ENCODE measurements around the gene RPL29.

Gene RPL29

DNA sequence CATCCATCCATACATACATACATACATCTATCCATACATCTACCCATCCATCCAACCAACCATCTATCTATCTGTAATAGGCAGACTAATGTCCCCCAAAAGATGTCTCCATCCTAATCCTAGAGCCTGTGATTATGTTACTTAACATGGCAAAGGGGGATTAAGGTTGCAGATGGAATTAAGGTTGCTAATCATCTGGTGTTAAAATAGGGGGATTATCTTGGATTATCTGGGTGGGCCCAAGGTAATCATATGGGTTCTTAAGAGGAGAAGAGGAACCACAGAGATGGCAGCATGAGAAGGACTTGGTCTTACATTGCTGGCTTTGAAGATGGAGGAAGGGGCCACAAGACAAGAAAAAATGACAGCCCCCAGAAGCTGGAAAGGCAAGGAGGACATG lies 14.7 kb upstream of the RPL29 start:
- no peak overlapping the region for H3K4me3 ChIP-seq (ENCODE audit: low read length)

DNA sequence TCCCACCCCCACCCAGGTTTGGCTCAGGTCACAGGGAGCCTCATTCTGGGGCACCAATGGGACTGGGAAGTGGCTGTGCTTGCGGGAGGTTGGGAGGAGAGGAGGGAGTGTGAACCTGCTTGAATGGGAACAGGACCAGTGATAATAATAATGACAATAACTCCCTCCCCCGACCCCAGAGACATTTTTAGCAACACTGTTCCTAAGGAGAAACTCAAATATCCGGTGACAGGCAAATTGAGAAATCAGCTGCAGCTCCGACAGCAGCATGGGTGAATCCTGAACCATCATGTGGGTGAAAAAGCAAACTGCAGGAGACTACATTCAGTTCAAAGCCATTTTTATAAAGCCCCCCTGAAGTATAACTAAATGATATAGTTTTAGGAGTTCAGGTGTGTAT lies 11.6 kb upstream of the RPL29 start:
- Histone ChIP-seq H3K4me3 (ENCODE audit: low read length) (no peak overlapping the region), H3K36me3 (ENCODE audit: insufficient read depth, low read length) (no peaks in the 10 kb centered on the region), H3K27me3 (ENCODE audit: insufficient read depth, low read length) (no peaks in the 10 kb centered on the region), H3K4me1 (ENCODE audit: insufficient read depth, low read length) (peaks cover 44% of the 10 kb centered on the region), H2AFZ (ENCODE audit: low read depth, low read length) (no peak overlapping the region), H3K9me3 (ENCODE audit: low read length) (peaks cover 3% of the 10 kb centered on the region)

More for the DNA sequence above, 14.7 kb upstream of the RPL29 start:
- H2AFZ ChIP-seq (ENCODE audit: low read depth, low read length): no peak overlapping the region
- H3K4me1 ChIP-seq (ENCODE audit: insufficient read depth, low read length): peaks cover 12% of the 10 kb centered on the region
- H3K27me3 ChIP-seq (ENCODE audit: insufficient read depth, low read length): no peaks in the 10 kb centered on the region
- H3K9me3 ChIP-seq (ENCODE audit: low read length): peaks cover 3% of the 10 kb centered on the region
- H3K36me3 ChIP-seq (ENCODE audit: insufficient read depth, low read length): no peaks in the 10 kb centered on the region

DNA sequence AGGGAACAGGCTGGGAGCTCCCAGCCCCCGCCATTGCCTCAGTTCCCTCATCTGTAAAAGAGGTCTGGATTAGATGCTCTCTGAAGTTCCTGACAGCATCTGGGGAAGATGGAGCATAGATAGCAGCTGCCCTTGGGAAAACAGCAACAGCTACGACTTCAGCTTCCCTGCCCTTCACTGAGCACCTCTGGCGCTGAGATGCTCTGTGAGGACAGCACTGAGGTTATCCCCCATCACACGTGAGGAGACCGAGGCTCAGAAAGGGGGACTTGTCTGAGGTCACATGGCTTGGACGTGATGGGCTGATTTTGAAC lies 11.1 kb upstream of the RPL29 start:
- Histone ChIP-seq H3K27me3 (ENCODE audit: insufficient read depth, low read length) (no peaks in the 10 kb centered on the region), H3K4me3 (ENCODE audit: low read length) (no peak overlapping the region), H3K36me3 (ENCODE audit: insufficient read depth, low read length) (no peaks in the 10 kb centered on the region), H3K4me1 (ENCODE audit: insufficient read depth, low read length) (peaks cover 49% of the 10 kb centered on the region), H3K9me3 (ENCODE audit: low read length) (no peaks in the 10 kb centered on the region), H2AFZ (ENCODE audit: low read depth, low read length) (no peak overlapping the region)

DNA sequence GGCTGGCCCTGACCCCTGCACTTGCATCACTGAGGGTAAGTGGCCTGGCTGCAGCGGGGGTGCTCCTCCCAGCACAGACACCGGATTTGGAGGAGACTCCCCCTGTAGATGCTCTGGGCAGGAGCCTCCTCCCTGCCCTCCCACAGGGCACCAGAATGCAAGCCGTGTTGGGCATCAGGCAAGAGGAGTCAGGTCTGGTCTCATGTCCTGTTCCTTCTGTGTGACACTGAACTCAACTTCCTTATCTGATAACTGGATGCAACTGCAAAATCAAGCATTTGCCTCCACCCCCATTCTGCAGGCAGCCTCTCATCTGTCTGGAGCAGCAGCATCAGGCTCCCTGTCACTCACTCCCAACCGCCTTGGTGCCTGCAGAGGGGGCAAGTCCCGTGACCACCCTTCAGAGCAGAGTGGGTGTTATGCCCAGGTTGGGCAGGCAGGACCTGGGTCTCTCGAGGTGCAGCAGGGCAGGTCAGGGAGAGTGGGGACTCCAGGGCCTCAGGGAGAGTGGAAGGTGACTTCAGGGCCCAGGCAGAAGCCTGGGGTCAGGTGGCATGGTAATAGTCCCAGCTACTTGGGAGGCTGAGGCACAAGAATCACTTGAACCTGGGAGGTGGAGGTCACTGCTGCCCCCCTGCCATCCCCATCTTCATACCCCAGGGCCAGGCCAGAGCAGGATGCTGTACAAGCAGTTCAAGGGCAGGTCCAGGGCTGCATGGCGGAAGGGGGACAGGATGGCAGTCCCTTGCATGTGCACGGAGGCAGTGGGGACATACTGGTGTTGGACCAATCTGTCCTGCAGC lies 10.5 kb upstream of the RPL29 start:
- H3K4me1 ChIP-seq (ENCODE audit: insufficient read depth, low read length): peaks cover 51% of the 10 kb centered on the region
- no peak overlapping the region for H3K4me3 ChIP-seq (ENCODE audit: low read length)

DNA sequence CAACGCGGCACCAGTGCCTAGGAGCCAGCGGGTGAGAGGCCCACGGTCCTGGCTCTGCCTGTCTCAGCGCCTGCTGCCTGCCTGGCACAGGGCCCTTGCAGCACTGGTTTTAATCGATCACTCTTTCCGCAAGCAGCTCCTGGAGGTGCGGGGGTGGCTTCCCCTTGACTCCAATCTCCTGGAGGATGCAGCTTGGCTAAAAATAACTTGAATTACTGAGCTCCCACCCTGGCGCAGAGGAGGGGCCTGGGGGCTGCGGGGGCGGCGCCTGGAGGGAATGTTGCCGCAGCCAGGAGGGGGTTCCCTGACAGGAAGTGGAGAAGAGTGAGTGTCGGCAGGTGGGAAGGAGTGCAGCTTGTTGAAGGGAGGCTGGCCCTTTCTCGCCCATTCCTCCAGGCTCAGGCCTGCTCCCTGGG lies 9.9 kb upstream of the RPL29 start:
- Histone ChIP-seq H3K9me3 (ENCODE audit: low read length) (no peaks in the 10 kb centered on the region), H2AFZ (ENCODE audit: low read depth, low read length) (peak overlapping the region; percentile 81), H3K4me1 (ENCODE audit: insufficient read depth, low read length) (peaks cover 51% of the 10 kb centered on the region), H3K4me3 (ENCODE audit: low read length) (no peak overlapping the region), H3K36me3 (ENCODE audit: insufficient read depth, low read length) (no peaks in the 10 kb centered on the region), H3K27me3 (ENCODE audit: insufficient read depth, low read length) (no peaks in the 10 kb centered on the region)

More for the DNA sequence above, 10.5 kb upstream of the RPL29 start:
- Histone ChIP-seq H2AFZ (ENCODE audit: low read depth, low read length) (peak overlapping the region; percentile 81), H3K36me3 (ENCODE audit: insufficient read depth, low read length) (no peaks in the 10 kb centered on the region), H3K27me3 (ENCODE audit: insufficient read depth, low read length) (no peaks in the 10 kb centered on the region), H3K9me3 (ENCODE audit: low read length) (no peaks in the 10 kb centered on the region)

DNA sequence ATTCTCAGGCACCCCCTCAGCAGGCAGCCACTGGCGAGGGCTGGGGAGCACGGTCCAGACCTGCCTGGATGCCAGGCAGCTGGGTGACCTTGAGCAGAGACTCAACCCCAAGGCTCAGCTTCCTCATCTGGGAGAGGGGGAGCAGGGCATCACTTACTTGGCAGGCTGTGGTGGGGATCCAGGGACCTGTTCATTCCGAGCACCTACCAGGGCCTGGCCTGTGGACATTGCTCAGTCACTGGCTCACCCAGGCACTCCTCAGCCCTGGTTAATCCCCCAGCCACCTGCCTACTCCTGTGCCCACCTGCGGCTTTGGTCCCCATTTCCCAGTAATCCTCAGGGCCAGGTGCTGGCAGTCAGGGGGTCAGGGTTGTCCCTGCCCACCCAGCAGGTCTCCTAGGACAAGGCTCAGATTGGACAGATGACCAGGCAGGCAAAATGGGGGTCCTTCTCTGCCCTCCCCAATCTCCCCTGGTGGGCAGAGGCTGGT lies 9.3 kb upstream of the RPL29 start:
- Histone ChIP-seq H3K27me3 (ENCODE audit: insufficient read depth, low read length) (no peaks in the 10 kb centered on the region), H3K4me3 (ENCODE audit: low read length) (no peak overlapping the region), H2AFZ (ENCODE audit: low read depth, low read length) (no peak overlapping the region), H3K4me1 (ENCODE audit: insufficient read depth, low read length) (peaks cover 51% of the 10 kb centered on the region), H3K9me3 (ENCODE audit: low read length) (no peaks in the 10 kb centered on the region), H3K36me3 (ENCODE audit: insufficient read depth, low read length) (no peaks in the 10 kb centered on the region)

DNA sequence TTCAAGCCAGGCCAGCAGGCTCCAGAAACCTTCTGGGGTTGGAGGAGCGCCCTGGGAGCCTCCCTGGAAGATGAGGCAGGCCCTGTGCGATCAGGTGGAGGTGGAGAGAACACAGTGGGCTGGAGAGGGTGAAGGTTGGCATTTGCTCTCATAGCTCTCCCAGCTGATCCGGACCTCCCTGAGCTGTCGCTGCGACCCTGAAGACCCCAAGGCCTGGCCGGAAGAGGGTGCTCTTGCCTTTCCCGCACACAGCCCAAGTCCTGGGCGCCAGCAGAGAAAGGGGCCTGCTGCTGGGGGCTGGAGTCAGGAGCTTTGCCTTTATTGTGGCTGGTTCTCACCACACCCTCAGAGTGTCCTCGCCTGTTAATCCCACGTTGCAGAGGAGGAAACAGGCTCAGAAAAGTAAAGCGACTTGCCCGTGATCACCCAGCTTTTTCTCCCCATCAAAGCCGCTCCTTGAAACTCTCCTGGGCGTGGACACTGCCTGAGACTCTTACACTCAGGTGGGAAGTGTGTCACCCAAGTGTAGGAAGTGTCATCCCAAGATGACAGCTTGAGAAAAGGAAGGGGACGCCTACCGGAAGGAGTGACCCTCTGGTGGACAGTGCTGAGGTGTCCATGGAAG lies 8.6 kb upstream of the RPL29 start:
- H3K4me1 ChIP-seq (ENCODE audit: insufficient read depth, low read length): peaks cover 51% of the 10 kb centered on the region
- no peaks in the 10 kb centered on the region for H3K9me3 ChIP-seq (ENCODE audit: low read length)
- no peak overlapping the region for H2AFZ ChIP-seq (ENCODE audit: low read depth, low read length)
- H3K27me3 ChIP-seq (ENCODE audit: insufficient read depth, low read length): no peaks in the 10 kb centered on the region
- H3K4me3 ChIP-seq (ENCODE audit: low read length): no peak overlapping the region
- no peaks in the 10 kb centered on the region for H3K36me3 ChIP-seq (ENCODE audit: insufficient read depth, low read length)

DNA sequence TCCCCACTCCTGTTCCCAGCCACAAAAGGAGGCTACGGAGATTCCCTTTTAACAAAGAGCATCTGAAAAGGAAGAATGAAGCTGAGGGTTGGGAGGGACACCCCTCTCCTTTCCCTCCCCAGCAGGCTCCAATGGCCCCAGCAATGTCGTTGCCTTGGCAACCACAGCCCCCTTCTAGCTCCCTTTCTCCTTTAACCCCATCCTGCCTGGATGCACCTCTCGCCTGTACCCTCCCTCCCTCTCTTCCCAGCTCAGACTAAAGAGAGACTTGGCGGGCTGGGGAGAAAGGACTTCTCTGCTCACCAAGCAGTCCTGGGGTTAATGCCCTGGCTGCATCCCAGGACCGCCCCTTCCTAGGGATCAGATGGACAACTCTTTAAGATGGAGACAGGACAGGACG lies 7.1 kb upstream of the RPL29 start:
- Histone ChIP-seq H3K9me3 (ENCODE audit: low read length) (no peaks in the 10 kb centered on the region), H3K36me3 (ENCODE audit: insufficient read depth, low read length) (no peaks in the 10 kb centered on the region), H3K27me3 (ENCODE audit: insufficient read depth, low read length) (no peaks in the 10 kb centered on the region), H3K4me1 (ENCODE audit: insufficient read depth, low read length) (peaks cover 51% of the 10 kb centered on the region), H2AFZ (ENCODE audit: low read depth, low read length) (peak overlapping the region; percentile 23), H3K4me3 (ENCODE audit: low read length) (peak overlapping the region; percentile 32)

DNA sequence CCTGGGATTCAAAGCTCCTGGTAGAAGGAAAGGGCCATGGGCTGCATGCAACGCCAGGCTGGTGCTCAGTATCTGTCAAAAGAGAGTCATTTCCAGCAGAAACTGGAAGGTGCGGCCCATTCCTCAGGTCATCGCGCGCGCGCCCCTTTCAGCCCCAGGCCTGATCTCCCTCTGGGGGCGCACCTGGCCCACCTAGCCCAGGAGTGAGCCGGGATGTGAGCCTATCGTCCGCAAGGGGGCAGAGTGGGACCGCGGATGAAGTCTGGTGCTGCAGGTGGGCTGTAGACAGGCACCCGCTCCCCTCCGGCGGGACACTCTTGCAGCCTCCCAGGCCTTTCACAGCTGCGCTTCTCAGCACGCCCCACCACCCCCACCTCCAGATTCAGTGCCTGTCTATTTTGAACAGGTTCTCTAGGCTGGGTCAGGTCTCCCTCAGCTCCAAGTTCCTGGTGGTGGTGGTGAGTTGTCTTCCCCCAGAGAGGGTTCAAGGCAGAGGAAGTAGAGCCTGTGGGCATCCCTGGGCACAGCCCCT lies 5.8 kb upstream of the RPL29 start:
- Histone ChIP-seq H3K27me3 (ENCODE audit: insufficient read depth, low read length) (no peaks in the 10 kb centered on the region), H3K36me3 (ENCODE audit: insufficient read depth, low read length) (no peaks in the 10 kb centered on the region), H3K4me1 (ENCODE audit: insufficient read depth, low read length) (peaks cover 50% of the 10 kb centered on the region), H3K9me3 (ENCODE audit: low read length) (no peaks in the 10 kb centered on the region), H2AFZ (ENCODE audit: low read depth, low read length) (no peak overlapping the region), H3K4me3 (ENCODE audit: low read length) (no peak overlapping the region)

DNA sequence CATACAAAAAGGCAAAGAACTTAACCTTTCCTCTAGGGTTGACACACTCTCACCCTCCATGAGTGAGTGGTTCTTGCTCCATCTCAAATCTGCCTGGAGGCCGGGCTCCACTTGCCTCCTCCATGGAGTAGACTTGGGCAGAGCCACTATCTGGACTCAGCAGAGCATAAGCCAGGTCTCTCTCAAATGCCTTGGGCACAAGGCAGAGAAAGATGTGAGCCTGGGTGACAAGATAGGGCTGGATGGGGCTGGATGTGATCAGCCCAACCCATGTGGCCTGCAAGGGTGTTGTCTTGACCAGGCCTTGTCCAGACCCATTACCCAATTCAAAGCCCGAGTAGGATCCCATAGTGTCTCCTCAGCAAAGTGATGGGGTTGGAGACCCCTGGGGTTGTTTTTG lies 4.2 kb upstream of the RPL29 start:
- Histone ChIP-seq H2AFZ (ENCODE audit: low read depth, low read length) (no peak overlapping the region), H3K36me3 (ENCODE audit: insufficient read depth, low read length) (peaks cover 2% of the 10 kb centered on the region), H3K9me3 (ENCODE audit: low read length) (no peaks in the 10 kb centered on the region), H3K4me1 (ENCODE audit: insufficient read depth, low read length) (peaks cover 37% of the 10 kb centered on the region), H3K4me3 (ENCODE audit: low read length) (no peak overlapping the region), H3K27me3 (ENCODE audit: insufficient read depth, low read length) (no peaks in the 10 kb centered on the region)

DNA sequence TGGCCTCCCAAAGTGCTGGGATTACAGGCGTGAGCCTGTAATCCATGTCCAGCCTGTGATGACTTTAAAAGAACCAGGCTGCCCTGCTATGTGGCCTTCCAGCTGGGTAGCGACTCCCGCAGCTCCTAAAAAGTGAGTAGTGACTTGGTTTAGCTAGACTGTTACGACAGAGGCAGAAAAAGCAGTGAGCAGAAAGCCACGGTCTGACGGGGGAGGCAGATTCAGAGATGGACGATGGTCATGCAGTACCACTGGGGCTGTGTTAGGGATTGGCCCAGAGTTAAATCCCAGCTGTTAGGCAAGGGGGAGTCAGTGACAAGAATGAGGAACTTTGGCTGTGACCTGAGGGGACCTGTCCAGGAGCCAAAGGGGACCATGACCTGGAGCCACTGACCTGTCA lies 3.1 kb upstream of the RPL29 start:
- Histone ChIP-seq H3K4me1 (ENCODE audit: insufficient read depth, low read length) (peaks cover 36% of the 10 kb centered on the region), H3K9me3 (ENCODE audit: low read length) (no peaks in the 10 kb centered on the region), H2AFZ (ENCODE audit: low read depth, low read length) (no peak overlapping the region), H3K4me3 (ENCODE audit: low read length) (no peak overlapping the region), H3K27me3 (ENCODE audit: insufficient read depth, low read length) (no peaks in the 10 kb centered on the region), H3K36me3 (ENCODE audit: insufficient read depth, low read length) (peaks cover 12% of the 10 kb centered on the region)

DNA sequence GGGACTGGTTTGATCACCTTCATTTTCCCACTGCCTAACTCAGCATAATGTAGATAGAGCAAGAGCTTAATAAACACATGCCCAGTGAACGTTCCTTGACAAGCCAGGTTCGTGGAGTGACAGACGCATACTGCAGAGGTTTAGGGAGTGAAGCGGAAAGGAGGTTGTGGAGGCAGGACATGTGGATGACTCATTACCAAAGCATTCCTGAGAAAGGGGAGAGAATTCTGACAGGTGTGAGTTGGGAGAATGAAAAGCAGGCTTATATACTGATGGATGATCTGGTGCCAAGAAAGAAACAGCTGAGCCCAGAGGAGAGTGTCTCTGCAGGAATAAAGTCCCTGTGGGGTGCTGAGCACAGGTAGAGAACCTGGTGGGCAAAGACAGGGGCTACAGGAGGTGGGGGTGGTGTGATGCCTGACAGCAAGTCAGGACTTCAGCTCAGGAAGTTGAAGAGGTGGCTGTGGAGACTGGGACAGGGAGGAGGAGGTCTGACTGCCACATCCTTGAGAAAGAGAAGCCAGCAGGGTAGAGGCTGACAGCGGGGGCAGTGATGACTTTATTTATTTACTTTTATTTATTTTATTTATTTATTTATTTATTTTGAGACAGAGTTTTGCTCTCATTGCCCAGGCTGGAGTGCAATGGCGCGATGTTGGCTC lies 2.4 kb upstream of the RPL29 start:
- Histone ChIP-seq H3K4me1 (ENCODE audit: insufficient read depth, low read length) (peaks cover 29% of the 10 kb centered on the region), H3K27me3 (ENCODE audit: insufficient read depth, low read length) (no peaks in the 10 kb centered on the region), H3K9me3 (ENCODE audit: low read length) (no peaks in the 10 kb centered on the region), H3K36me3 (ENCODE audit: insufficient read depth, low read length) (peaks cover 16% of the 10 kb centered on the region), H3K4me3 (ENCODE audit: low read length) (no peak overlapping the region), H2AFZ (ENCODE audit: low read depth, low read length) (no peak overlapping the region)

DNA sequence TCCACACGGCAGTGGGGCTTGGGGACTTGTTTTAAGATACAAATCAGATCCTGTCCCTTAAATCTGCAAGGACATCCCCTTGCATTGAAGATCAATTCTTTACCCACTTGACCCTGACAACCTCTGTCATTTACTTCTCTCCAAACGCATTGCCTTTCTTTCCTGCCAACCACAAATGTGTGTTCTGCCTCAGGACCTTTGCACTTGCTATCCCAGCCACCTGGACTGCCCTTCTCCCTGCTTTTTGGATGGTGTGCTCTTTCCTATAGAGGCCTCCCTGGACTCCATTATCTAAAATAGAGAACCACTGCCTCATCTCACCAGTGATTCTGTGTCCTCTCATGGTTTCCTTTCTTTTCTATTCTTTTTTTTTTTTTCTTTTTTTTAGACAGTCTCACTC lies 1.5 kb upstream of the RPL29 start:
- H2AFZ ChIP-seq (ENCODE audit: low read depth, low read length): no peak overlapping the region
- H3K4me3 ChIP-seq (ENCODE audit: low read length): no peak overlapping the region
- peaks cover 24% of the 10 kb centered on the region for H3K36me3 ChIP-seq (ENCODE audit: insufficient read depth, low read length)
- H3K9me3 ChIP-seq (ENCODE audit: low read length): no peaks in the 10 kb centered on the region
- H3K27me3 ChIP-seq (ENCODE audit: insufficient read depth, low read length): no peaks in the 10 kb centered on the region
- peaks cover 20% of the 10 kb centered on the region for H3K4me1 ChIP-seq (ENCODE audit: insufficient read depth, low read length)
